GM12878 (cell line): Measurements from ENCODE around the gene ETHE1. TPM values are rescaled to one million over a fixed set of nuclear protein-coding genes. Genes with fewer than 3 reads are reported as not detected.

Experiments used
- ATF2 ChIP-seq: IDR thresholded peaks from 2 replicates; pipeline ENCODE4 v1.6.1; 2012; ENCODE audit warnings: low read length, inconsistent platforms
- BMI1 ChIP-seq: fragments of 450-650 bp; IDR thresholded peaks from 2 replicates; pipeline ENCODE4 v1.6.1; 2016; ENCODE audit warnings: mild to moderate bottlenecking, moderate library complexity, borderline replicate concordance
- CREB1 ChIP-seq: IDR thresholded peaks from 2 replicates; pipeline ENCODE4 v1.6.1; 2012; ENCODE audit warnings: low read depth, mild to moderate bottlenecking, inconsistent platforms
- CUX1 ChIP-seq: IDR thresholded peaks from 2 replicates; pipeline ENCODE4 v1.6.1; 2012; ENCODE audit warnings: improper control_type of control experiment, low read depth, low read length; ENCODE audit not compliant: insufficient replicate concordance
- ETV6 ChIP-seq, 2 experiments: fragments of 450-650 bp in 1 of 2; IDR thresholded peaks in 1 of 2; conservative IDR thresholded peaks in 1 of 2; 2 replicates each; pipeline ENCODE4 v1.6.1; 2014; ENCODE audit warnings: antibody characterized with exemption in 1 of 2, borderline replicate concordance in 1 of 2, low read depth in 1 of 2, mild to moderate bottlenecking in 1 of 2, moderate library complexity in 1 of 2
- FOXK2 ChIP-seq: fragments of 450-650 bp; IDR thresholded peaks from 2 replicates; pipeline ENCODE4 v1.6.1; 2017; ENCODE audit warnings: mild to moderate bottlenecking, moderate library complexity
- HDAC2 ChIP-seq: fragments of 200-600 bp; sonication (generic); IDR thresholded peaks from 2 replicates; pipeline ENCODE4 v1.6.1; 2017
- IKZF1 ChIP-seq: fragments of 450-650 bp; conservative IDR thresholded peaks from 2 replicates; pipeline ENCODE4 v1.6.1; 2017; ENCODE audit warnings: antibody characterized with exemption, mild to moderate bottlenecking
- JUND ChIP-seq: IDR thresholded peaks from 2 replicates; pipeline ENCODE4 v1.6.1; 2012; ENCODE audit warnings: low read depth, mild to moderate bottlenecking, low read length, improper control_type of control experiment, moderate library complexity
- KLF5 ChIP-seq: fragments of 450-650 bp; IDR thresholded peaks from 2 replicates; pipeline ENCODE4 v1.6.1; 2014; ENCODE audit warnings: mild to moderate bottlenecking; ENCODE audit not compliant: partially characterized antibody
- NFIC ChIP-seq: IDR thresholded peaks from 2 replicates; pipeline ENCODE4 v1.6.1; 2012; ENCODE audit warnings: low read depth, mild to moderate bottlenecking, inconsistent platforms, low read length, moderate library complexity
- PML ChIP-seq: IDR thresholded peaks from 2 replicates; pipeline ENCODE4 v1.6.1; 2012; ENCODE audit warnings: low read length, inconsistent platforms
- SMAD1 ChIP-seq: fragments of 450-650 bp; IDR thresholded peaks from 2 replicates; pipeline ENCODE4 v1.6.1; 2018; ENCODE audit warnings: mild to moderate bottlenecking, low read depth; ENCODE audit not compliant: partially characterized antibody
- SMARCA5 ChIP-seq: fragments of 450-650 bp; IDR thresholded peaks from 2 replicates; pipeline ENCODE4 v1.6.1; 2017; ENCODE audit warnings: mild to moderate bottlenecking
- SMC3 ChIP-seq: IDR thresholded peaks from 2 replicates; pipeline ENCODE4 v1.6.1; 2011; ENCODE audit warnings: low read length, improper control_type of control experiment, borderline replicate concordance
- TCF12 ChIP-seq: IDR thresholded peaks from 2 replicates; pipeline ENCODE4 v1.6.1; 2011; ENCODE audit warnings: low read depth, mild to moderate bottlenecking, low read length
- TCF3 ChIP-seq: IDR thresholded peaks from 2 replicates; pipeline ENCODE4 v1.6.1; 2012; ENCODE audit warnings: low read depth, mild to moderate bottlenecking, low read length, borderline replicate concordance; ENCODE audit not compliant: insufficient read depth
- ZBTB33 ChIP-seq: fragments of 450-650 bp; IDR thresholded peaks from 2 replicates; pipeline ENCODE4 v1.6.1; 2017; ENCODE audit warnings: mild to moderate bottlenecking
- ZNF622 ChIP-seq: fragments of 450-650 bp; IDR thresholded peaks from 2 replicates; pipeline ENCODE4 v1.6.1; 2017; ENCODE audit warnings: mild to moderate bottlenecking, inconsistent platforms
- polyA plus RNA-seq, 11 experiments: library from polyadenylated mRNA; depleted of rRNA in 4 of 11; unstranded in 6 of 11; stranded (reverse) in 5 of 11; fragments of >200 nt; fragmentation: Nextera tagmentation in 4 of 11; fragmentation: Illumina TruSeq in 1 of 11; extraction: Ambion mirVana in 4 of 11; extraction: Trizol in 1 of 11; gene quantifications; 1 replicate in 1 of 11; 2 replicates in 10 of 11; pipeline versions ENCODE4 v1.2.1 to v1.2.3, GENCODE V29; 2011 to 2016; ENCODE audit warnings: inconsistent platforms in 2 of 11, missing spikeins in 2 of 11, low read depth in 1 of 11
- total RNA-seq, 4 experiments: library from RNA; depleted of rRNA in 3 of 4; stranded (reverse); fragments of >200 nt in 3 of 4; fragmentation: Illumina TruSeq in 1 of 4; extraction: Trizol in 1 of 4; gene quantifications; 2 replicates each; pipeline versions ENCODE4 v1.2.1 to v1.2.3, GENCODE V29; 2013 to 2021

The ETHE1 gene
- total and polyA plus RNA-seq, 10 of the 15 experiments (the other 5 are each of a cell fraction or from before 2014, with no cell fraction given) = 22.1 to 155 (median 52.7) TPM

GRCh38 chr19:43532962-43533545, 6.1 kb upstream of the ETHE1 start, which contains the start of gene ZNF575 (continued):
- TF ChIP-seq ZBTB33 (no peak), TCF12 (no peak), SMAD1 (no peak), ZNF622 (no peak), CUX1 (no peak), TCF3 (0 out of 2 replicates have a peak, but pooled peaks have one; percentile 30), KLF5 (peak; percentile 50), NFIC (no peak), ETV6 (conservative IDR thresholded peaks at IDR 0.05 in 1 of 2, IDR thresholded peaks at IDR 0.05 in 1 of 2; ENCODE audit: borderline replicate concordance in 1 of 2, low read depth in 1 of 2) (no peak), SMC3 (no peak), FOXK2 (no peak), IKZF1 (peak; percentile 83; the same call in 1 of the 2 replicates), PML (peak; percentile 79; the same call in 1 of the 2 replicates), BMI1 (no peak), CREB1 (no peak; the same call in 1 of the 2 replicates), SMARCA5 (no peak), ATF2 (no peak), JUND (no peak), HDAC2 (no peak)
